Keratinocyte (primary cell): ENCODE results near the gene ARMC9. TPM values are rescaled to one million over a fixed set of nuclear protein-coding genes. Genes with fewer than 3 reads are reported as not detected.

ENCODE experiments used
- DNase-seq: peaks from one replicate; pipeline ENCODE4 v3.0.0-alpha.2; 2011; ENCODE audit warnings: low read depth, missing footprints, low spot score
- FAIRE-seq: peaks from 2 replicates; lab custom pipeline; 2011; peaks lifted over from hg19 to GRCh38; lab: Jason Lieb, UNC
- H2AFZ ChIP-seq: 2 replicates; pipeline ENCODE4 v1.6.0; 2012; ENCODE audit warnings: low read length, control low read depth, inconsistent platforms; ENCODE audit not compliant: control insufficient read depth
- H3K27ac ChIP-seq: 2 replicates; pipeline ENCODE4 v1.5.1; 2011; ENCODE audit warnings: low read length; ENCODE audit not compliant: control insufficient read depth, insufficient read depth
- H3K27me3 ChIP-seq: 3 replicates; pipeline ENCODE4 v1.6.0; 2011; ENCODE audit warnings: low read length; ENCODE audit not compliant: control insufficient read depth, insufficient read depth; ENCODE audit errors: extremely low read depth
- H3K36me3 ChIP-seq, 2 experiments: 2 replicates in 1 of 2; 3 replicates in 1 of 2; pipeline ENCODE4 v1.5.1; 2011; ENCODE audit warnings: low read length in 2 of 2, mild to moderate bottlenecking in 1 of 2; ENCODE audit not compliant: control insufficient read depth in 2 of 2, insufficient read depth in 2 of 2; ENCODE audit errors: extremely low read depth in 1 of 2
- H3K4me1 ChIP-seq: 3 replicates; pipeline ENCODE4 v1.5.1; 2011; ENCODE audit warnings: low read length; ENCODE audit not compliant: control insufficient read depth, insufficient read depth; ENCODE audit errors: extremely low read depth
- H3K4me2 ChIP-seq: 3 replicates; pipeline ENCODE4 v1.6.0; 2011; ENCODE audit warnings: low read depth, low read length; ENCODE audit not compliant: control insufficient read depth, insufficient read depth; ENCODE audit errors: extremely low read depth
- H3K4me3 ChIP-seq, 3 experiments: fragments of 200-600 bp in 1 of 3; sonication (generic) in 1 of 3; 2 replicates in 2 of 3; 3 replicates in 1 of 3; pipeline ENCODE4 v1.5.1; 2011 to 2016; ENCODE audit warnings: low read length in 3 of 3, mild to moderate bottlenecking in 3 of 3, control low read depth in 2 of 3, inconsistent platforms in 1 of 3, low read depth in 1 of 3, mixed read lengths in 1 of 3, mixed run types in 1 of 3, moderate library complexity in 1 of 3; ENCODE audit not compliant: control insufficient read depth in 2 of 3, insufficient read depth in 2 of 3; ENCODE audit errors: extremely low read depth in 1 of 3
- H3K79me2 ChIP-seq: 2 replicates; pipeline ENCODE4 v1.6.0; 2012; ENCODE audit warnings: low read length; ENCODE audit not compliant: control insufficient read depth, insufficient read depth
- H3K9ac ChIP-seq: 3 replicates; pipeline ENCODE4 v1.6.0; 2011; ENCODE audit warnings: low read length; ENCODE audit not compliant: control insufficient read depth, insufficient read depth; ENCODE audit errors: extremely low read depth
- H3K9me1 ChIP-seq: 3 replicates; pipeline ENCODE4 v1.6.0; 2011; ENCODE audit warnings: low read length; ENCODE audit not compliant: control insufficient read depth, insufficient read depth; ENCODE audit errors: extremely low read depth
- H3K9me3 ChIP-seq: 2 replicates; pipeline ENCODE4 v1.5.1; 2012; ENCODE audit warnings: low read depth, low read length; ENCODE audit not compliant: control insufficient read depth
- H4K20me1 ChIP-seq: 3 replicates; pipeline ENCODE4 v1.6.0; 2011; ENCODE audit warnings: low read length; ENCODE audit not compliant: control insufficient read depth, insufficient read depth; ENCODE audit errors: extremely low read depth
- EZH2 ChIP-seq: IDR thresholded peaks from one replicate; pipeline ENCODE4 v1.6.1; 2012; ENCODE audit warnings: inconsistent platforms, mild to moderate bottlenecking, low read length, moderate library complexity
- dilution Hi-C: fragments of 300-500 bp; cut with MboI; formaldehyde crosslinking; loops from one replicate; pipeline ENCODE4 v1.7.0; 2020; ENCODE audit warnings: low sequenced_read_pairs; ENCODE audit not compliant: extremely low pct_ligation_motif_present
- polyA plus RNA-seq, 5 experiments: library from polyadenylated mRNA; depleted of rRNA in 3 of 5; stranded (reverse) in 3 of 5; stranded (forward) in 1 of 5; unstranded in 1 of 5; fragments of >200 nt; gene quantifications; 1 replicate in 1 of 5; 2 replicates in 3 of 5; 3 replicates in 1 of 5; pipeline versions ENCODE4 v1.2.1 to v1.2.3, GENCODE V29; 2011 to 2012; ENCODE audit warnings: missing spikeins in 2 of 5, low read depth in 1 of 5, low replicate concordance in 1 of 5
- TF ChIP-seq, protein P1 (sequence below), 3 experiments: IDR thresholded peaks in 1 of 3; conservative IDR thresholded peaks in 1 of 3; optimal IDR thresholded peaks in 1 of 3; 2 replicates in 2 of 3; 3 replicates in 1 of 3; pipeline versions ENCODE3 to v1.5.1; 2011; ENCODE audit warnings: low read length in 3 of 3, mild to moderate bottlenecking in 3 of 3, moderate library complexity in 2 of 3, control low read depth in 1 of 3, inconsistent platforms in 1 of 3; ENCODE audit not compliant: insufficient read depth in 2 of 3; ENCODE audit errors: extremely low read depth in 1 of 3

ARMC9 gene
- polyA plus RNA-seq, 1 donor (not counting 4 experiments of a cell fraction or from before 2014, with no cell fraction given), result 16.2 TPM

GRCh38 chr2:231223001-231223375 lies 24.6 kb downstream of the ARMC9 start:
- H3K79me2 ChIP-seq, result no peaks in the 10 kb centered on the region
- H2AFZ ChIP-seq, result no peak overlapping the region
- dilution Hi-C loops, result no loop called here
- H3K9ac ChIP-seq, result no peak overlapping the region
- no peak for FAIRE-seq
- H3K4me3 ChIP-seq, result no peak overlapping the region
- TF ChIP-seq EZH2, result no peak
- TF ChIP-seq, protein P1, sequence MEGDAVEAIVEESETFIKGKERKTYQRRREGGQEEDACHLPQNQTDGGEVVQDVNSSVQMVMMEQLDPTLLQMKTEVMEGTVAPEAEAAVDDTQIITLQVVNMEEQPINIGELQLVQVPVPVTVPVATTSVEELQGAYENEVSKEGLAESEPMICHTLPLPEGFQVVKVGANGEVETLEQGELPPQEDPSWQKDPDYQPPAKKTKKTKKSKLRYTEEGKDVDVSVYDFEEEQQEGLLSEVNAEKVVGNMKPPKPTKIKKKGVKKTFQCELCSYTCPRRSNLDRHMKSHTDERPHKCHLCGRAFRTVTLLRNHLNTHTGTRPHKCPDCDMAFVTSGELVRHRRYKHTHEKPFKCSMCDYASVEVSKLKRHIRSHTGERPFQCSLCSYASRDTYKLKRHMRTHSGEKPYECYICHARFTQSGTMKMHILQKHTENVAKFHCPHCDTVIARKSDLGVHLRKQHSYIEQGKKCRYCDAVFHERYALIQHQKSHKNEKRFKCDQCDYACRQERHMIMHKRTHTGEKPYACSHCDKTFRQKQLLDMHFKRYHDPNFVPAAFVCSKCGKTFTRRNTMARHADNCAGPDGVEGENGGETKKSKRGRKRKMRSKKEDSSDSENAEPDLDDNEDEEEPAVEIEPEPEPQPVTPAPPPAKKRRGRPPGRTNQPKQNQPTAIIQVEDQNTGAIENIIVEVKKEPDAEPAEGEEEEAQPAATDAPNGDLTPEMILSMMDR (optimal IDR thresholded peaks at IDR 0.05 in 1 of 3, IDR thresholded peaks at IDR 0.05 in 1 of 3, conservative IDR thresholded peaks at IDR 0.05 in 1 of 3; ENCODE audit: extremely low read depth in 1 of 3, insufficient read depth in 2 of 3, low read length in 3 of 3), result no peak
- H3K4me1 ChIP-seq, result peaks cover 3% of the 10 kb centered on the region
- H3K27me3 ChIP-seq, result no peaks in the 10 kb centered on the region
- no peak overlapping the region for H3K27ac ChIP-seq
- H3K9me3 ChIP-seq, result no peaks in the 10 kb centered on the region
- H4K20me1 ChIP-seq, result no peaks in the 10 kb centered on the region
- no peak for DNase-seq
- H3K4me2 ChIP-seq, result no peak overlapping the region
- no peaks in the 10 kb centered on the region for H3K9me1 ChIP-seq
- H3K36me3 ChIP-seq, result no peaks in the 10 kb centered on the region

GRCh38 chr2:231223458-231223976 lies 25.1 kb downstream of the ARMC9 start:
- peaks cover 3% of the 10 kb centered on the region for H3K4me1 ChIP-seq
- no peak overlapping the region for H3K4me2 ChIP-seq
- H3K9me1 ChIP-seq, result no peaks in the 10 kb centered on the region
- H4K20me1 ChIP-seq, result no peaks in the 10 kb centered on the region
- TF ChIP-seq EZH2, result no peak
- TF ChIP-seq, protein P1 (optimal IDR thresholded peaks at IDR 0.05 in 1 of 3, IDR thresholded peaks at IDR 0.05 in 1 of 3, conservative IDR thresholded peaks at IDR 0.05 in 1 of 3; ENCODE audit: extremely low read depth in 1 of 3, insufficient read depth in 2 of 3, low read length in 3 of 3), result no peak
- H3K9me3 ChIP-seq, result no peaks in the 10 kb centered on the region
- H3K9ac ChIP-seq, result no peak overlapping the region
- no peak for DNase-seq
- H3K36me3 ChIP-seq, result peaks cover 0 to 4% of the 10 kb centered on the region in 2 experiments
- FAIRE-seq, result no peak
- no peak overlapping the region for H3K27ac ChIP-seq
- no peaks in the 10 kb centered on the region for H3K79me2 ChIP-seq
- dilution Hi-C loops, result no loop called here
- no peak overlapping the region for H2AFZ ChIP-seq
- no peak overlapping the region for H3K4me3 ChIP-seq
- H3K27me3 ChIP-seq, result no peaks in the 10 kb centered on the region
